ELR (cell line): Measurements from ENCODE around the gene OR10H4.
"Not testable (repeated sequence)": the region's sequence is repeated elsewhere in the genome, so short reads cannot be mapped to it uniquely, and the experiment has no call there.

Source experiments
- DNase-seq: peaks from one replicate; pipeline ENCODE4 v3.0.0-alpha.2; 2015; ENCODE audit warnings: low read depth

The OR10H4 gene

GRCh38 chr19:15948223-15949058 lies at the start of gene OR10H4:
Gene OR10H4 (plus strand): TSS chr19:15949008. CDS start chr19:15949008, 0 bp downstream.
- DNase-seq: no peak

- not testable (repeated sequence) for DNase-seq
Measured at GRCh38 chr19:15899561-15899960, 49.2 kb upstream of the OR10H4 start.

DNA sequence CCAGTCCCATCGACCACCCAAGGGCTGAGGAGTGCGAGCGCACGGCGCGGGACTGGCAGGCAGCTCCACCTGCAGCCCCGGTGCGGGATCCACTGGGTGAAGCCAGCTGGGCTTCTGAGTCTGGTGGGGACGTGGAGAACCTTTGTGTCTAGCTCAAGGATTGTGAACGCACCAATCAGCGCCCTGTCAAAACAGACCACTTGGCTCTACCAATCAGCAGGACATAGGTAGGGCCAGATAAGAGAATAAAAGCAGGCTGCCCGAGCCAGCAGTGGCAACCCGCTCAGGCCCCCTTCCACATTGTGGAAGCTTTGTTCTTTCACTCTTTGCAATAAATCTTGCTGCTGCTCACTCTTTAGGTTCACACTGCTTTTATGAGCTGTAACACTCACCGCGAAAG lies 48.8 kb upstream of the OR10H4 start:
- not testable (repeated sequence) for DNase-seq

DNA sequence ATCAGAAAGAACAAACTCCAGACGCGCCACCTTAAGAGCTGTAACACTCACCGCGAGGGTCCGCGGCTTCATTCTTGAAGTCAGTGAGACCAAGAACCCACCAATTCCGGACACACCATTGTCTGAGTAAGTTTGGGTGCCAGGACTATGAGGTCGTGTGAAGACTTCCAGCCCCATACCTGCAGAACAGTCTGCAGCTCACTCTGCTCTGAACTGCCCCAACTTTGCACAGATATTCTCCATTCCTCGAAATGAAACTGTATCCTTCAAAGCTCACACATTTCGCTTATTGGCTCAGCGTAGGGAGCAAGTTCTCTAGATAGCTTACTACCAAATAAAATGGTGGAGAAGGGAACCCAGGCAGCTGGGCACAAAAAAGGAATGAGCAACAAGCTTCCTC lies 48.3 kb upstream of the OR10H4 start:
- DNase-seq: no peak

DNA sequence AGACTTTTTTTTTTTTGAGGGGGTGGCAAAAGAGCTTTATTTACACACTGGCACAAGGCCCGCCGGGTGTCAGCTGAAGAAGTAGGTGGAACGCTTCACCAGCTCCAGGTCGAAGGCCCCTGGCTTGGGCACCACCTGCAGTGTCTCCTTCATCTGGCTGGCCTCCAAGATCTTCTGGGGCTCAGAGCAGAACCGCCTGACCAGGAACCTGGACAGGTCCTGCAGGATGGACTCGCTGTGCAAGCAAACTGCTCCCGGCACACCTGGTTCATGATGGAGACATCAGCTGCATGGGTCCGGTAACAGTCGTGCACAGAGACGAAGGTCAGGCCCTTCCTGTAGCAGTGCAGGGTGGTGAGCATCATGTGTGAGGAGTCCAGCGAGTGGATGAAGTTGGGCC lies 46.6 kb upstream of the OR10H4 start:
- no peak for DNase-seq

DNA sequence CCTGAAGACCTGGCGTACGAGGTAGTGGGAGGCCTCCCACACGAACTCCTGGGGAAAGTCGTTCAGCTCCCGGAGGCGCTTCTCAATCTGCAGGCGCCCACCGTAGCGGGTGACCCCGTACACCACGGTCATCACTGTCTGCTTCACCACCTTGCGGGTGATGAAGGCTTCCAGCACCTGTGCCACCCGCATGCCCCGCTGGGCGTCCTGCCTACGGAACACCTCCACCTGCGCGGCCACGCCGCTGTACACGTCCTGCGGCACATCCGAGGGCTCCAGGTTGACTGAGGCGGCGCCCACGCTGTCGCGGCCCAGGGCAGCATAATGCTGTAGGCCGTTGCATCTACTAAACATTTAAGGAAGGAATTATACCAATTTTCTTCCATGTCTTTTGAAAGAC lies 45.9 kb upstream of the OR10H4 start:
- DNase-seq: not testable (repeated sequence)

DNA sequence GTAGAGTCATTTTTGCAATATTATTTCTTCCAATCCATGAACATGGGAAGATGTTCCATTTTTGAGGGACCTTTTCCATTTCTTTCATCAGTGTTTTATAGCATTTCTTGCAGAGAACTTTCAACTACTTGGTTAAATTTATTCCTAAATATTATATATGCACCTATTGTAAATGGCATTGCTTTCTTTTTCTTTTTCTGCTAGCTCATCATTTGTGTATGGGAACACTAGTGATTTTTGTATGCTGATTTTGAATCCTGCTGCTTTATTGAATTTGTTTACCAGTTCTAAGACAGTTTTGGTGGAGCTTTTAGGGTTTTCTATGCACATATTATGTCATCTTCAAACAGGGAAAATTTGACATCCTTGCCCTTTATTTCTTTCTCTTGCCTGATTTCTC lies 43.8 kb upstream of the OR10H4 start:
- no peak for DNase-seq

- DNase-seq: no peak
Measured at GRCh38 chr19:15911599-15912235, 37.1 kb upstream of the OR10H4 start.

GRCh38 chr19:15913384-15913783 lies 35.4 kb upstream of the OR10H4 start:
- no peak for DNase-seq

GRCh38 chr19:15913830-15914229 lies 35.0 kb upstream of the OR10H4 start:
- DNase-seq: no peak

DNA sequence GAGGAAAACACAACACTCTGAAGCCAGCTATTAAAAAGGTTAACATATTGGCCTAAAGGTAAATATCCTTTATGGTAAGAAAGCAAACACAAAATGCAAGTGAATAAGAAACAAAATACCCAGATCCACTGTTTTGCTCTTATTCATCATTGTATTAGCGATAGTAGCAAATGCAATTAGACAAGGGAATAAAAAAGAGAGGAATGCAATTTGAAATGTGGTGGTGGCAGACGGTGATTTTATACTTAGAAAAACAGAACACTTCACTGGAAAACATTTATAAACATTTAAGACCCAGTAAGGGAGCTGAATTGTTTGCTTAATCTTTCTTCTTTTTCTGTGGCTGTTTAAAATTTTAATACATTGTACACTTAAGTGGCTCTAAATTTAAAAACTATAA lies 33.7 kb upstream of the OR10H4 start:
- DNase-seq: no peak

GRCh38 chr19:15919243-15919642 lies 29.6 kb upstream of the OR10H4 start:
- DNase-seq: no peak

DNA sequence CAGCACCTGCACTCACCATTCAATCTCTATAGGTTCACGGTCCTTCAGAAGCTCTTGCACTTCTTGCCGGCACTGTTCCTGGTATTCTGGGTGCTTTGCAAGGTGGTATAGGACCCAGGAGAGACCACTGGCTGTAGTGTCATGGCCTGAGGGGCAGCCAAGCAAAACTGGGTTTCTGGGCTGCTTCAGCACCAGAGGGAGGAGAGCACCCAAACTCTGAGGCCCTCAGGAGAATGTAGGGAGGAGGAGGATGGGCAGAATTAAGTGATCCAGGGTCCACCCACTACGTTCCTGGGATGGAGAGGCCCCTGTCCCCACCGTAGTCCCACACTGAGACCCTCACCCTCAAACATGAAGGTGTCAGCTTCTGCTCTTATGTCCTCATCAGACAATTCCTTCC lies 26.8 kb upstream of the OR10H4 start:
- no peak for DNase-seq

GRCh38 chr19:15923702-15924101 lies 25.1 kb upstream of the OR10H4 start:
- no peak for DNase-seq

DNA sequence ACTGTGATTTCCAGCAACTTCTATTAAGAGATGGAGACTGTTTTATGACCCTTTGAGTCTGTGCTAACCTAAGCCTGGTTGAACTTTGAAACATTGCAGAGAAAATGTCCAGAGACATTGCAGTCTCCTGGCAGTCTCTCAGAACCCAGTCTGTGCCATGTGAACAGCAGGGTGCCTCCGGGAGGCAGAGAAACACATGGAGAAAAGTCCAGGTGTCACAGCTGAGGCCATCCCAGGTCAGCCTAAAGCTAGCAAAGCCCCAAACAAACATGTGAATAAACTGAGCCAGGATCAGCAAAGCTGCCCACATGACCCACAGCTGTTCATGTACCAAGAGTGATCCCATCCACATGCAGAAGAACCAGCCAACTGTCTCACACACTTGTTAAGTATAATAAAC lies 22.3 kb upstream of the OR10H4 start:
- DNase-seq: no peak

DNA sequence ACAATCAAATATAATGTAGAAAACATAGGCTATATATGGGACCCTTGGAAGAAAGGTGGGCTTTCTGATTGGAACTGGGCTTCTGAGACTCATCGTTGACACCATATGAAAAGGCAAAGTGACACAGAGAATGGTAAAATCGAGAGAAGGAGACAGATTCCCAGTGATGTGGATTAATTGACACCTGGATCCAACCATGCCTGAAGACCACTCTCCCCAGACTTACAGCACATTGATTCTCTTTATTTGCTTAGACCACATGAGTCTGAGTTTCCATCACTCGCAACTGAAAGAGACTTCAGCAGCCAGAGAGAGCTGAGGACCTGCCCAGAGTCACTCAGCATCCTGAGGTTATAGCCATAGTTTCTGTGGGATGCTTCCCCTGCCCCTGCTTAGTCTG lies 20.5 kb upstream of the OR10H4 start:
- DNase-seq: no peak

- not testable (repeated sequence) for DNase-seq
Measured at GRCh38 chr19:15933761-15934331, 15.0 kb upstream of the OR10H4 start.

GRCh38 chr19:15934332-15935078 lies 14.3 kb upstream of the OR10H4 start, which contains the start of gene CYP4F11:
Gene CYP4F11 (minus strand): TSS chr19:15934529. CDS start chr19:15934408, 121 bp downstream.
- no peak for DNase-seq

- no peak for DNase-seq
Measured at GRCh38 chr19:15935167-15935702, 13.6 kb upstream of the OR10H4 start.

GRCh38 chr19:15936173-15936572 lies 12.6 kb upstream of the OR10H4 start:
- DNase-seq: no peak

- DNase-seq: no peak
Measured at GRCh38 chr19:15936950-15937349, 11.9 kb upstream of the OR10H4 start.

DNA sequence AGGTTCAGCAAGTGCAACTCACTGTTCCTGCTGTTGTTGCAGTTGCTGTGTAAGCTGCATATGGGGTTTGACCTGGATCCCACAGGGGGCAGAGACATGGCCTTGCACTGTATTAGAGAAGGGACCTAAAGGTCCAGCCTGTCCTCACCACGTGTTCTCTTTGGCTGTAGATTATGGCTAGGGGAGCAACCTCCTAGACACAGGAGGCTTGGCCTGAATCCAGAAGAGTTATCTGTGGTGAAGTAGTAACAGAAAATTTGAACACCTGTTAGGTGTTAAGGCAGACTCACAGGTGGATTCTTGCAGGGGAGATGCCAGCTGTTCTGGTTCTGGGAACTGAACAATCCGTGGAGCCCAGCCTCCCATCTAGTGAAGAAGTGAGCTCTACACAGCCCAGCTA lies 11.0 kb upstream of the OR10H4 start:
- no peak for DNase-seq
